LHCN-M2 (cell line): ENCODE results near the gene ADNP2. TPM values are rescaled to one million over a fixed set of nuclear protein-coding genes. Genes with fewer than 3 reads are reported as not detected.

Experiments used
- DNase-seq: peaks from one replicate; pipeline ENCODE4 v3.0.0-alpha.2; 2012; ENCODE audit warnings: low read depth
- total RNA-seq: library from RNA; depleted of rRNA; stranded (reverse); fragments of >200 nt; gene quantifications from 2 replicates; pipeline ENCODE4 v1.2.3, GENCODE V29; 2014

Gene ADNP2
- total RNA-seq, 1 experiment from 2014 or later, result 15.6 TPM

GRCh38 chr18:80169607-80170006 lies 60.5 kb downstream of the ADNP2 start:
- peak; percentile 35 for DNase-seq

GRCh38 chr18:80170395-80171053 lies 61.5 kb downstream of the ADNP2 start:
- DNase-seq, result no peak

DNA sequence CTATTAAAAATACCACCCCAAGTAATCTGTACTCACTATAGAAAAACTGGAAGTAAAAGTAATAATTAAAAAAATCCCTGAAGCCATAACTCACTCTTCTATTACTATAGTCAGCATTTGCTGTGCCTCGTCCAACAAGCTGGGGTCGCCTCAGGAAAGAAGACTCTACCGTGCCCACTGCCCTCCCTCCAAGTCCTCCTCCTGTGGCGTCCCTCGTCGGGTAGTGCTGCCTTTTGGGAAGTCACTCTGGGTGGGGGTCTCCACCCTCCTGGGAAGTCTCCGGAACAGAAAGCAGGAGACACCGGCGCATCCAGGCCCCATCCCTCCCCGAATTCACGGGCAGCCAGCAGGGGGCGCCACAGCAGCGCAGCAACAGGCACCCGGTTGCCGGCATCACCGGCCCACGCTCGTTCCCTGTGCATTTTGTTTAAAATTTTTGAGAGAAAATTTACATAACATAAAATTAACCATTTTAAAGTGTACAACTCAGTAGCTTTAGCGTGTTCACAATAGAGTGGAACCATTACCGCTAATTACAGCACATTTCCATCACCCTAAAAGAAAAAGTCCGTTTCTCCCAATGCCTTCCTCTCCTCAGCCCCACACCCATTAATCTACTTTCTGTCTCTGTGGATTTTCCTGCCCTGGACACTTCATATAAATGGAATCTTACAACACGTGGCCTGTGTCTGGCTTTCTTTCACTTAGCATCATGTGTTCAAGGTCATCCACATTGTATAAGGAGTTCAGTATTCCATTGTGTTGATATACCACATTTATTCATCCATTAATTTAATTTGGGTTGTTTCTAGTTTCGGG lies 62.2 kb downstream of the ADNP2 start:
- no peak for DNase-seq

DNA sequence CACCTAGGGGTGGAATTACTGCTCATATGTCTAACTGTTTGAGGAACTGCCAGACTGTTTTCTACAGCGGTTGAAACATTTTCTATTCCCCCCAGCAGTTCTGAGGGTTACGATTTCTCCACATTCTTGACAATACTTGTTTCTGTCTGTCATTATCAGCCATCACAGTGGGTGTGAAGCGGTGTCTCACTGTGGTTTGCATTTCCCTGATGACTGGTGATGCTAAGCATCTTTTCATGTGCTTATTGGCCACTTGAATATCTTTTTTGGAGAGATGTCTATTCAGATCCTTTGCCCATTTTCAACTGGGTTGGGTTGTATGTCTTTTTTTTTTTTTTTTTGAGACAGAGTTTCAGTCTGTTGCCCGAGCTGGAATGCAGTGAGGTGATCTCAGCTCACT lies 63.0 kb downstream of the ADNP2 start:
- no peak for DNase-seq

DNA sequence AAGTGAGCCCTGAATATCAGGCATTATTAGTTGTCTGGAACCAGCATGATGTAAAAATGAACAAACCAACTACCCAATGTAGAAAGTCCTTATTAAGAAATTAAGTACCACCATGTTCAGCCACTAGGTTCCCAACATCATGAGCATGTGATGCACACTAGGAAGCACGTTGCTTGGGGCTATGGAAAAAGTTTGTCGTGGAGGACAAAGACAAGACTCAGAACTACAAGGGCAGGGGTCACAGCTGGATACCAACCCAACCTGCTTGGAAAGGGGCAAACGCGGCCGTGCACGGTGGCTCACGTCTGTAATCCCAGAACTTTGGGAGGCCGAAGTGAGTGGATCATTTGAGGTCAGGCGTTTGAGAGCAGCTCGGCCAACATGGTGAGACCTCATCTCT lies 64.0 kb downstream of the ADNP2 start:
- no peak for DNase-seq

DNA sequence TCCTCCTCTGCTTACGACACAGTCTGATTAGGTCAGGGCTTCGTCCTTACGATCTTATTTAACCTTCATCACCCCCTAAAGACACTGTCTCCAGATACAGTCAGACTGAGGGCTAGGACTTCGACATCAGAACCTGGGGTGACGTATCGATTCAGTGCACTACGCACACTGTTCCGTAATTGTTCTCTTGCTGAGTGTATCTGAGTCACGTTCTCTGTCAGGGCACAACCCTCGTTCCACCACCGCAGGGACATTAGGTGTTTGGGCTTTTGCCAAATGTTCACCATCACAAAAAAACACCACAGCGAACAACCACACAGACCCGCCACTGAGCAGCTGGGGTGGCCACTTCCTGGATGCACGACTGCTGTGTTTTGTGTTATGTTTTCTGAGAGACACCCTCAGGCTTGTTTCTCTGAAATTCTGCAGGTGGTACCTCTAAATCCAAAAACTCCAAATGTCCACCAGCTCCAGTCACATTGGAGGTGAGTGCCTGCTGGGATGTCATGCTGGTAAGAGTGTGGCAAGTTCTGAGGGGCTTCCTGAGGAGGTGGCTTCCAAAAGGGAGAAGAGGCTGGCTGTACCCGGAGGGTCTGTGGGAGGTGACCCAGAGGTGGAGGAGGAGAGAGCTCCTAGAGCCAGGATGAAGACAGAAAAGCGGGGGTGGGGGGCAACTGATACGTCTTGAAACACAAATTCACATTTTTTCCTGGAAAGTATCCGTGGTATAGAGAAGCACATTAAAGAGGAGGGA lies 66.6 kb downstream of the ADNP2 start:
- no peak for DNase-seq

- no peak for DNase-seq
These were observed 67.4 kb downstream of the ADNP2 start for GRCh38 chr18:80176334-80177073.

DNA sequence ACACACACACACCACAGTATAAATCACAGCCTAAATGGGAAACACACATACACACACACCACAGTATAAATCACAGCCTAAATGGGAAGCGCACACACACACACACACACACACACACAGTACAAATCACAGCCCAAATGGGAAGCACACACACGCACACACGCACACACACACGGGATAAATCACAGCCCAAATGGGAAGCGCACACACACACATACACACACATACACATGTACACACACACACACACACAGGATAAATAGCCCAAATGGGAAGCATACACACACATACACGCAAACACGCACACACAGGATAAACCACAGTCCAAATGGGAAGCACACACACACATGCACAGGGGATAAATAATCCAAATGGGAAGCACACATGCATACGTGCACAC lies 68.1 kb downstream of the ADNP2 start:
- no peak for DNase-seq

DNA sequence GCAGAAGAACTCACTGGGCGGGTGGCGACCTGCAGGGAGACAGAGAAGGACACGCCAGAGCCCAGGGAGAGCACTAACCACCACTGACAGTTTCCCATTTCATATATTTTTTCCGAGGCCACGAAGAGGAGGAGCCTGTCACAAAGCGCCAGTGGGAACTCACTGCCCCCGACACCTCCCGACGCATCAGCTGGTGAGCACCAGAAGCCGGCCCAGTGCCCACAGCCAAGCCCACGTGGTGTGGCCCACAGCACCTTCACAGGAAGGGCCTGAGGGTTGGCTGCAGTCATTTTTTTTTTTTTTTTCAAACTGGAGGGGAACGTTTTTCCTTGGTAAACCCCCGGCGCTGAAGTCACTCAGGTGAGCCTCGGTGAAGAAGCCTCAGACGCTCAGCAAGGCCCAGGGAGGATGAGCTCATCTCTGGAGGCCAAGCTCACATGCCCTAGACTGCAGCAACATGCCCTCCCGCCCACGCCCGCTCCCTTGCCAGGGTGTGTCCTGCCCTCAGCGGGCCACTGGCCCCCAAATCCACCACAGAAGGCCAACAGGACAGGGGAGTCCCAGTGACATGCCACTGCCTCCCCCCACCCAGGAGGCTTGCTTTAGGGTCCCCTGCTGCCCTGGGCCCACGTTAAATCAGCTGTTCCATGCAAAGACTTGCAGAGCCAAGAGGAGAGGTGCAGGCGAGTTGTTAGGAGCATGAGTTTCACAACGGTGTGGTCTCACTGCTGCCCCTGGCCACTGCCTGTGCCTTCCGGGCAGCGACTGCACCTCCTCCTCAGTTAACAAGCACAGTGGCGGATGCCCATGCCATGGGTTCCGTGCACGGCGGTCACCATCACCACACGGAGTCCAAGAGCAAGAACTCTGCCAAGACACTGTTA lies 70.1 kb downstream of the ADNP2 start:
- DNase-seq, result no peak

- no peak for DNase-seq
These were observed 70.9 kb downstream of the ADNP2 start for GRCh38 chr18:80179857-80180558.

DNA sequence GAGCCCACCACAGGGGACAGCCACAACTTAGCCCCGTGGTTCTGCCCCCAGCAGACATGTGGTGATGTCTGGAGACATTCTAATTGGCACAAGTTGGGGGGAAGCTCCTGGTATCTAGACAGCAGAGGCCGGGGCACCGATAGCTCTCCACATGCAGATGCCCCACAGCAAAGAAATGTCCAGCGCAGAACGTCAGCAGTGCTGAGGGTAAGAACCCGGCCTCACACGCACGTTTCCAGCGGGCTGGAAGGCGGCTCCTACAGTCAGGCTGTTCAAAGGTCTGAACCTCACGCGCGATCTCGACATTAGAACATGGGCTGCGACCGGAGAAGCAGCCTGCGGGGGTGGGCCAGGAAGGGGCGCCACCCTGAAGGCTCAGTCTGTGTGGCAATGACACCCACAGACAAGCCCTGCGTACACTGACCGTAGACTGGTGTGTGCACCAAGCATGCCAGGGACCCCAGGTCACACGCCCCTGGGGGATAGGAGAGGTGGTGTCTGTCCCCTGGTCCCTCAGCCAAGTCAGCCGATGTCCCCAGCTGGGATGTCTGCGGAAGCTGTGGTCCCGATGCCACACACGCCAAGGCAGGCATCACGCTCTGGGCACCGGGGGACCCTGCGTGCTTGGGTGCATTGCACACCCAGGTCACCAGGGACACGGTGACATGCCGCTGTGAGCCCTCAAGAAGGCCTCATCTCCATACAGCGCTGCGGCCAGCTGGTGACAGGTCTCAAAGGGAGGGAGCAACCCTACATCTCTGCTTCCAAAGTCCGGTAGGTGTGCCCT lies 71.9 kb downstream of the ADNP2 start:
- DNase-seq, result no peak

DNA sequence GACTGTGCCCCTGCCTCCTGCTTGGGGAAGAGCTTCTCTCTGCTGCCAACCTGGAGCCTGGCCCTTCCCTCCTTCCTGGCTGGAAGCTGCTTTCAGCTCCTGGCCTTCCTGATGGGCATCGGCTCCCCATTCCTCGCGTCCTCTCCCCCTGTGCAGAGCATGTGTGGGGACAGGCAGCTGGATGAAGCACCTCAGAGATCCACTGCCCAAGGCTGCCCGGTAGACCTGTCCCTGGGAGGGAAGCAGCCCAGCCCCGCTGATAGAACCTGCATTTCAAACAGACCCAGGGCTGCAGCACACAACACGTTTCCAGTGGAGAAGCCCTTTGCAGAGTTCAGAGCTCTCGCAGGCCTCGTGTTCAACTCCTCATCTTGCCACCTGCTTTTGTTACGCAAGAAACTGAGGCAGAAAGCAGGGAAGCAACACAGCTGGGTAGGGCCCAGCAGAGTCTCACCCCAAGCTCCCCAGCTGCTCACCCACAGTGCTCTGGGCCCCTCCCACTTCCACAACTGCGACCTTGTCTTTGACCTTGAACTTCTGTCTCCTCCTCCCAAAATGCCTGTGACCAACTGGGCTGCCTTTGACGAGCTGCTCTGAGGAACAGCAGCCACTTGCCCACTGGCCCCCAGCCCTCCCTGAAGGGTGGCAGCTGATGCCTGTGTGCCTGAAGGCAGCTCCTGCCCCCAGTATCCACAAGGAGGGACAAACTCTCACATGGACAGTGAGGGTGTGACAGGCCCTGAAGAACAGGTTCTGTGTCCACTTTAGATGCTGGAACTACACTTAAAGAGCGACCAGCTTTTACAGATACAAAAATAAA lies 72.8 kb downstream of the ADNP2 start:
- peak; percentile 15 for DNase-seq

DNA sequence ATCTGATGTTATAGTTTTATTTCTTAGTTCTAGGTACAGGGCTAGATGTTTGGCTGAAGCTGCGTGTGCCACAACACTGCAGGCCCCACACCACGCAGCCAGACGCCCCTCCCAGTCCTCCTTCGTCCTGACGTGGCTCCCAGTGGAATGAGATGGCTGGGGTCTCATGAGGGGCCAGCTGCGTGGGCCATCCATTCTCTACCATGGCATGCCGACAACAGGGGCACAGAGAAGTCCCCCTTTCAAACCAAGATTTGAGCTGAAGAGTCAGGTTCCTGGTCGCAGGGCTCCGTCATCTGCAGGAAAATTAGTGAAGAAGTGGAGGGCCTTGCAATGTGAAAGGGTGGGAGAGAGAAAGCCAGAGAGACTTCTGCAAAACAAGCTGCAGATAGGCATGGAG lies 73.8 kb downstream of the ADNP2 start:
- no peak for DNase-seq

- DNase-seq, result no peak
These were observed 74.4 kb downstream of the ADNP2 start for GRCh38 chr18:80183273-80184050.

DNA sequence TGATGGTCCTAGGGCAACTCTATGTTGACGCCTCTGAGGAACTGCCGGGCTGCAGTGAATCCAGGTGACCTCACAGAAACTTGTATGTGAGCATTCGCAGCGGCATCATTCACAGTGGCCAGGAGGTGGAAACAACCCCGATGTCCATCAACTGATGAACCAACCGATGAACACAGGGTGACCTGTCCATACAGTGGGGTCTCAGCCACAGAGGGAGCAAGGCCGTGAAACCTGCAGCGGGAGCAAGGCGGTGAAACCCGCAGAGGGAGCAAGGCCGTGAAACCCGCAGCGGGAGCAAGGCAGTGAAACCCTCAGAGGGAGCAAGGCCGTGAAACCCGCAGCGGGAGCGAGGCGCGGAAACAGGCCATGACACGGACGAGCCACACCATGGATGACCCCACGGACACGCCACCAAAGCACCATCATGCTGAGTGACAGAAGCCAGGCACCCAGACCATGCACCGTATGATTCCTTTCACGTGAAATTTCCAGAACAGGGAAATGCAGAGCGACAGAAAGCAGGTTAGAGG lies 75.2 kb downstream of the ADNP2 start:
- no peak for DNase-seq

DNA sequence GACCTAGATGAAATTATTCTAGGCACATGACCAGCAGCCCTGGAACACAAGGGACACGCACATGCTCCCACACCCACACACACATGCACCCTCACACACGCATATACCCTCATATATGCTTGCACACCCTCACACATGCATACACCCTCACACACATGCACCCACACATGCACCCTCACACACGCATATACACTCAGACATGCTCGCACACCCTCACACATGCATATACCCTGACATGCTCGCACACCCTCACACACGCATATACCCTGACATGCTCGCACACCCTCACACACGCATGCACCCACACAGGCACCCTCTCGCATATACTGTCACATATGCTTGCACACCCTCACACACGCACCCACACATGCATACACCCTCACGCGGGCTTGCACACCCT lies 76.5 kb downstream of the ADNP2 start:
- DNase-seq, result no peak

DNA sequence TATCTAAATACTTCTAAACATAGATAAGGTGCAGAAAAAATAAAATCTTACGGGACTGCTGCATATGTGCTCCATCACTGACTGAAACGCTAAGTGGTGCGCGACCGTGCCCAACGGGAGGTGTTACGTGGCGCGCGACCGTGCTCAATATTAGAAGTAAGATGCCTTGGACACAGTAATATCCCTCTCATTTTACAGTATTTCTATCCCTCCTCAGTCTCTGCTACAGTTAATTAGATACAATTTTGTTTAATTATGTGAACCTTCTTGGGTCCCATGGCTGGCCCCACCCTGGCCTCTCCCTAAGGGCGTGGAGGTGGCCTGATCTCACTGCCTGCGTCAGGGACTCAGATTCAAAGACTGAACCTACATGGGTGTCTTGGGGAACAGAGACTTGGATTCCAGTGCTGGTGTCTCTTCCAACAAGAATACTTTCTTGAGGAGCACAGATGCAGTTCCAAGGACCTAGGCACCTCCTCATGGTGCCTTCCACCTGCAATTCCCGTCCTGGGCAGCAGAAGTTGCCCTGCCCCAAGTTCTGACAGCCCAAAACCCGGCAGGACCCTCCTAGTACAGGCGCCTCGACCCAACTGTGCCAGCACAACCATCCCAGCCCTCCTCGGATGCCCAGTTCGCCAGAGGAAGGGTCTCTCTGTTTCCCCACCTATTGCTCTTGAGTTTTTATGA lies 79.0 kb downstream of the ADNP2 start:
- no peak for DNase-seq
